Testis (tissue), 3 donors: Measurements from ENCODE around the gene GRM8. TPM values are rescaled to one million over a fixed set of nuclear protein-coding genes. Genes with fewer than 3 reads are reported as not detected.

Source experiments
- DNase-seq: peaks from one replicate; pipeline ENCODE4 v3.0.0-alpha.2; 2019
- H3K27ac ChIP-seq, 2 donors: fragments of 200-600 bp; sonication (generic); one replicate each; pipeline ENCODE4 v1.5.1; 2019
- H3K27me3 ChIP-seq: fragments of 200-600 bp; sonication (generic); one replicate; pipeline ENCODE4 v1.5.1; 2019
- H3K36me3 ChIP-seq: fragments of 200-600 bp; sonication (generic); one replicate; pipeline ENCODE4 v1.5.1; 2017; ENCODE audit warnings: low read depth; ENCODE audit errors: missing control alignments
- H3K4me1 ChIP-seq: fragments of 200-600 bp; sonication (generic); one replicate; pipeline ENCODE4 v1.5.1; 2019
- H3K4me3 ChIP-seq, 2 donors: fragments of 200-600 bp; sonication (generic); one replicate each; pipeline ENCODE4 v1.5.1; 2017 to 2019
- H3K9me3 ChIP-seq: fragments of 200-600 bp; sonication (generic); one replicate; pipeline ENCODE4 v1.5.1; 2017
- POLR2A ChIP-seq: fragments of 450-650 bp; IDR thresholded peaks from one replicate; pipeline ENCODE4 v1.6.1; 2017; ENCODE audit warnings: antibody characterized with exemption, mild to moderate bottlenecking, moderate library complexity
- WGBS, 2 donors: methylation state at CpG; one replicate each; pipeline ENCODE4 v1.1.5; 2018; 5-methylcytosine and 5-hydroxymethylcytosine counted together
- intact Hi-C: fragments of 100-400 bp; cut with DNase I; formaldehyde crosslinking; loops from one replicate; pipeline ENCODE4 v1.15.1; 2023; ENCODE audit warnings: low total_unique reads
- polyA plus RNA-seq: library from polyadenylated mRNA; stranded (reverse); fragments of 350-450 nt; fragmentation: Illumina TruSeq; extraction: RNeasy Lipid Tissue Mini Kit (QIAGEN cat#74804); gene quantifications from one replicate; pipeline ENCODE4 v1.2.3, GENCODE V29; 2014; ENCODE audit warnings: low read depth, low replicate concordance; ENCODE audit not compliant: insufficient read depth
- total RNA-seq, 2 donors: library from RNA; depleted of rRNA; stranded (reverse); fragments of >200 nt; gene quantifications; one replicate each; pipeline ENCODE4 v1.2.3, GENCODE V29; 2016
- TF ChIP-seq, protein P1 (sequence below), 3 experiments: fragments of 450-650 bp in 2 of 3; fragments of 200-600 bp in 1 of 3; sonication (generic) in 1 of 3; IDR thresholded peaks; one replicate each; pipeline ENCODE4 v1.5.1; 2016 to 2019; ENCODE audit warnings: antibody characterized with exemption in 3 of 3, mild to moderate bottlenecking in 2 of 3, moderate library complexity in 1 of 3

Gene GRM8
- total and polyA plus RNA-seq, 3 donors from 2014 or later: 7.1 to 8.2 (median 7.1) TPM

DNA sequence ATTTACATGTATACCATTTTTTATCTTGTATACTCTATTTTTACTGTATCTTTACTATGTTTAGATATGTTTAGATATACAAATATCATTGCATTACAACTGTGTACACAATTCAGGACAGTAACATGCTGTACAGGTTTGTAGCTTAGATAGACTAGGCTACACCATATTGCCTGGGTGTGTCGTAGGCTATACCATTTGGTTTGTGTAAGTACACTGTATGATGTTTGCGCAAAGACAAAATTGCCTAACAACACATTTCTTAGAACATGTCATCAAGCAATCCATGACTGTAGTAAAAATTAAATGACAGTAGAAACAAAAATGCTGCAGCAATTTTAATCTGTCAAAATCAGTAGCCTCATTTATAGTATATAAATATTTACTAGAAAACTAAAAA lies 812.2 kb downstream of the GRM8 start:
- Histone ChIP-seq H3K27ac (no peak overlapping the region), H3K4me3 (no peak overlapping the region), H3K9me3 (no peaks in the 10 kb centered on the region), H3K36me3 (no peaks in the 10 kb centered on the region), H3K4me1 (no peaks in the 10 kb centered on the region), H3K27me3 (no peaks in the 10 kb centered on the region)
- DNase-seq: no peak
- intact Hi-C loops: no loop called here
- 75 to 93% methylated on average over 2 of the region's 2 CpGs for WGBS, 2 donors
- TF ChIP-seq, protein P1, sequence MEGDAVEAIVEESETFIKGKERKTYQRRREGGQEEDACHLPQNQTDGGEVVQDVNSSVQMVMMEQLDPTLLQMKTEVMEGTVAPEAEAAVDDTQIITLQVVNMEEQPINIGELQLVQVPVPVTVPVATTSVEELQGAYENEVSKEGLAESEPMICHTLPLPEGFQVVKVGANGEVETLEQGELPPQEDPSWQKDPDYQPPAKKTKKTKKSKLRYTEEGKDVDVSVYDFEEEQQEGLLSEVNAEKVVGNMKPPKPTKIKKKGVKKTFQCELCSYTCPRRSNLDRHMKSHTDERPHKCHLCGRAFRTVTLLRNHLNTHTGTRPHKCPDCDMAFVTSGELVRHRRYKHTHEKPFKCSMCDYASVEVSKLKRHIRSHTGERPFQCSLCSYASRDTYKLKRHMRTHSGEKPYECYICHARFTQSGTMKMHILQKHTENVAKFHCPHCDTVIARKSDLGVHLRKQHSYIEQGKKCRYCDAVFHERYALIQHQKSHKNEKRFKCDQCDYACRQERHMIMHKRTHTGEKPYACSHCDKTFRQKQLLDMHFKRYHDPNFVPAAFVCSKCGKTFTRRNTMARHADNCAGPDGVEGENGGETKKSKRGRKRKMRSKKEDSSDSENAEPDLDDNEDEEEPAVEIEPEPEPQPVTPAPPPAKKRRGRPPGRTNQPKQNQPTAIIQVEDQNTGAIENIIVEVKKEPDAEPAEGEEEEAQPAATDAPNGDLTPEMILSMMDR (IDR thresholded peaks at IDR 0.05): no peak
- no peak for TF ChIP-seq POLR2A

DNA sequence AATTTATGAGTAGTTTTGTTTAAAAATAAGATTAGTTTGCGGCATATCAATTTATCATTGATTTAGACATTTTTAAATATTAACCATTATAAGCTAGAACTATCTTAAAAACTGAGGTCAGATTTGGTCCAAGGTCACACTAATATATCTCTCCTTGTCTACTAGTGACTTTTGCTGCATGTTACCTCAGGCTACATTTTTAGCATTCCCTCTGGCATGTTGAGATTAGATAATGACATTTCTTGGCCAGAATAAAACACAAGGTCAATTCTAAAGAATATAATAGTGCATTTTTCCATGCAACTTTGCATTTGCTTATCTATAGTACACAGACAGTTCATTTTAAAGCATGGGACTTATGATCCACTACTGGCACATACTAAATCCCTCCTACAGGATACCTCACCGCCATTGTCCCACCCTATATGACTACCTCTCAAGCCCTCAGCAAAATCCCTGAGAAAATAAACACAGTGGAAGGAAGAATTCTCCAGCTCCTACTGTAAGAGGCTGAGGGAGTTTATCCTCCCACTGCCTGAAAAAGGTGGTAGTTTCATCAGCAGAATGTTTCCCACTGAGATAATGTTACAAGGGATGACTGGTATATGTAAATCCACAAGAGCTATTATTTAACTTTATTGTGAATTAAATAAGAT lies 816.4 kb downstream of the GRM8 start:
- H3K4me3 ChIP-seq: no peak overlapping the region
- H3K27me3 ChIP-seq: no peaks in the 10 kb centered on the region
- H3K4me1 ChIP-seq: no peaks in the 10 kb centered on the region
- H3K9me3 ChIP-seq: no peaks in the 10 kb centered on the region
- WGBS, 2 donors: 29 to 37% methylated on average over 2 of the region's 2 CpGs
- H3K36me3 ChIP-seq: no peaks in the 10 kb centered on the region
- TF ChIP-seq, protein P1 (IDR thresholded peaks at IDR 0.05): no peak
- no peak for TF ChIP-seq POLR2A
- no peak for DNase-seq
- H3K27ac ChIP-seq: no peak overlapping the region
- intact Hi-C loops: no loop called here

DNA sequence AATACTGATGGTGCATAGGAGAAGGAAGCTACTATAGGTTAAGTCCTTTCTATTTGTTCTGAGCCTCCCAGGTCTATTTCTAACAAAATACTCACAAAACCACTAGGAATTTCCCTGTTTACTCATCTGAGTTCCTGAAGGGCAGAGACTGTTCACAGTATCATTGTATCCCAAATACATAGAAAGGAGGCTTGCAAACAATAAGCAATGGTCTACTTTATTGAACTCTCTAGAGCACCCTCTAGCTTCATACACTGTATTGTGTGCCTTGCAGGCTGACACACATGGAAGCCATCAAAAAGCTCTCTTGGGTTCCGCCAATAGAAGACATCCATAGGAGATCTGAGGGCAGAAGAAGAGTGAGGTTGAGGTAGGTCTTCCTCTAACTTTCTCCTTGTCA lies 826.1 kb downstream of the GRM8 start:
- Histone ChIP-seq H3K9me3 (no peaks in the 10 kb centered on the region), H3K4me3 (no peak overlapping the region), H3K27me3 (no peaks in the 10 kb centered on the region), H3K4me1 (no peaks in the 10 kb centered on the region), H3K27ac (no peak overlapping the region), H3K36me3 (no peaks in the 10 kb centered on the region)
- 92 to 100% methylated on average over 1 of the region's 1 CpG for WGBS, 2 donors
- intact Hi-C loops: no loop called here
- no peak for DNase-seq
- TF ChIP-seq, protein P1 (IDR thresholded peaks at IDR 0.05): no peak
- TF ChIP-seq POLR2A: no peak

DNA sequence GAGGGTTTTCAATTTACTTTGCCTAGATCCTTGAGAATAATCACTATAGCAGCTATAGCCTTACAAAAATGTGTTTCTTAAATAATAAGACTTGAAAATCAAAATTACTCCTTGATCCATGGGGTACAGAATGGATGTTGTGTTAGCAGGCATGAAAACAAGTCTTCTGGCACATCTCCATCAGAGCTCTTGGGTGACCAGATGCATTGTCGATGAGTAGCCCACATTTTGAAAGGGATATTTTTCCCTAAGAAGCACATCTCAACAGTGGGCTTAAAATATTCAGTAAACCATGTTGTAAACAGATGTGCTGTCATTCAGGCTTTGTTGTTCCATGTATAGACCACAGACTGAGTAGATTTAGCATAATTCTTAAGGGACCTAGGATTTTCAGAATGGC lies 827.8 kb downstream of the GRM8 start:
- no peaks in the 10 kb centered on the region for H3K9me3 ChIP-seq

More for the DNA sequence above, 827.8 kb downstream of the GRM8 start:
- TF ChIP-seq POLR2A: no peak
- TF ChIP-seq, protein P1 (IDR thresholded peaks at IDR 0.05): no peak
- 89 to 94% methylated on average over 1 of the region's 1 CpG for WGBS, 2 donors
- intact Hi-C loops: no loop called here
- no peaks in the 10 kb centered on the region for H3K4me1 ChIP-seq
- DNase-seq: no peak
- H3K36me3 ChIP-seq: no peaks in the 10 kb centered on the region
- no peaks in the 10 kb centered on the region for H3K27me3 ChIP-seq
- no peak overlapping the region for H3K4me3 ChIP-seq
- H3K27ac ChIP-seq: no peak overlapping the region
